Measurements from ENCODE around the gene GIGYF2.

GIGYF2 gene
- long read RNA-seq, full-length matches to known transcripts, result 6 of 374 reads
- long read RNA-seq, partial matches to known transcripts, result 208 of 374 reads
- long read RNA-seq, other reads (novel, unspliced or antisense), result 160 of 374 reads

DNA sequence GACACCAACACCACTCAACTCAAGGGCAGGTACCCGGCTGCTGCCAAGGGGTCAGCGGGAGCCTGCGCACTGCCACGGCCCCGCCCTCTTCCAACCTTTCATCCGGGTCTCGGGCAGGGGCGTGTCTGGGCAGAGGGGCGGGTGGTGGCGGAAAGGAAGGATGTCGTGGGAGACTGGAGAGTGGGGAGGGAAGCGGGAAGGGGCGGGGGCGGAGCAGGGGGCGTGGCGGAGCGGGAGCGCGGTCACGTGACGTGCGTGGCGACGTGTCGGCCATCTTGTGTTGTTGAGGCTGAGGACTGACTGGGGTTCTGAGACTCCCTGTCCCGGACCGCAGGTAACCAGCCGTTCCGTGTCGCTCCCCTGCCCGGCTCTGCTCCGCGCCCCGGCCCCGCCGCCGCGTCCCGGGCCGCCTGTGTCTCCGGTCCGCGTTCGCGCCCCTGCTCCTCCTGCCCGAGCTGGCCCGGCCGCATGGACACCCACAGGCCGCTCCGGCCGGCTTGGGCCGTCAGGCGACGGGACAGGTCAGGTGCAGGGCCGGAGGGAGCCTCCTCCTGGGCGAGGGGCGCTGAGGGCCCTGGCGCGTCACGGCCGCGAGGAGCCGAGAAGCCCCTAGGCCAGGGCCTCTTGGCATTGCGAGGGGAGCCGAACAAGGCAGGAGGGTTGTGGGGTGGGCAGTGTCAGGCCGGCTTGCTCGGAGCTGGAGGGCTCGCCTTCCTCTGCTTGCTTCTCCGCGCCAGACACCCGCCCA is at the start of gene GIGYF2:
GIGYF2 (plus strand) TSS at position 273 of the 748 bp plus-strand sequence. CDS start 37,867 bp downstream, outside the sequence.
- peak within 1 kb of the TSS; percentile 76 for H3K27ac ChIP-seq (replicated peaks)
- DNase-seq (ENCODE audit: low read depth in 1 of 2, low spot score in 1 of 2), result peak; percentile 93 to 94
- TF ChIP-seq POLR2AphosphoS5 (IDR thresholded peaks at IDR 0.05; ENCODE audit: low read depth), result peak; percentile 57
- TF ChIP-seq GABPA (IDR thresholded peaks at IDR 0.05; ENCODE audit: low read depth), result no peak
- TF ChIP-seq, protein P1, sequence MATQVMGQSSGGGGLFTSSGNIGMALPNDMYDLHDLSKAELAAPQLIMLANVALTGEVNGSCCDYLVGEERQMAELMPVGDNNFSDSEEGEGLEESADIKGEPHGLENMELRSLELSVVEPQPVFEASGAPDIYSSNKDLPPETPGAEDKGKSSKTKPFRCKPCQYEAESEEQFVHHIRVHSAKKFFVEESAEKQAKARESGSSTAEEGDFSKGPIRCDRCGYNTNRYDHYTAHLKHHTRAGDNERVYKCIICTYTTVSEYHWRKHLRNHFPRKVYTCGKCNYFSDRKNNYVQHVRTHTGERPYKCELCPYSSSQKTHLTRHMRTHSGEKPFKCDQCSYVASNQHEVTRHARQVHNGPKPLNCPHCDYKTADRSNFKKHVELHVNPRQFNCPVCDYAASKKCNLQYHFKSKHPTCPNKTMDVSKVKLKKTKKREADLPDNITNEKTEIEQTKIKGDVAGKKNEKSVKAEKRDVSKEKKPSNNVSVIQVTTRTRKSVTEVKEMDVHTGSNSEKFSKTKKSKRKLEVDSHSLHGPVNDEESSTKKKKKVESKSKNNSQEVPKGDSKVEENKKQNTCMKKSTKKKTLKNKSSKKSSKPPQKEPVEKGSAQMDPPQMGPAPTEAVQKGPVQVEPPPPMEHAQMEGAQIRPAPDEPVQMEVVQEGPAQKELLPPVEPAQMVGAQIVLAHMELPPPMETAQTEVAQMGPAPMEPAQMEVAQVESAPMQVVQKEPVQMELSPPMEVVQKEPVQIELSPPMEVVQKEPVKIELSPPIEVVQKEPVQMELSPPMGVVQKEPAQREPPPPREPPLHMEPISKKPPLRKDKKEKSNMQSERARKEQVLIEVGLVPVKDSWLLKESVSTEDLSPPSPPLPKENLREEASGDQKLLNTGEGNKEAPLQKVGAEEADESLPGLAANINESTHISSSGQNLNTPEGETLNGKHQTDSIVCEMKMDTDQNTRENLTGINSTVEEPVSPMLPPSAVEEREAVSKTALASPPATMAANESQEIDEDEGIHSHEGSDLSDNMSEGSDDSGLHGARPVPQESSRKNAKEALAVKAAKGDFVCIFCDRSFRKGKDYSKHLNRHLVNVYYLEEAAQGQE (IDR thresholded peaks at IDR 0.05; ENCODE audit: insufficient replicate concordance, low read depth), result no peak
- peak within 1 kb of the TSS; percentile 89 for H3K4me3 ChIP-seq (replicated peaks; ENCODE audit: insufficient read depth, low read length)
- H3K27me3 ChIP-seq (ENCODE audit: insufficient read depth, poor library complexity, severe bottlenecking), result no peaks in the 10 kb centered on the region

GRCh38 chr2:232649033-232649432 is 48.1 kb upstream of the GIGYF2 start:
- TF ChIP-seq, protein P1 (IDR thresholded peaks at IDR 0.05; ENCODE audit: insufficient replicate concordance, low read depth), result no peak
- TF ChIP-seq GABPA (IDR thresholded peaks at IDR 0.05; ENCODE audit: low read depth) (no peak), CTCF (IDR thresholded peaks at IDR 0.05; ENCODE audit: insufficient read depth, low read length) (no peak), SPI1 (IDR thresholded peaks at IDR 0.05; ENCODE audit: borderline replicate concordance, low read depth) (no peak)
- Histone ChIP-seq H3K27ac (replicated peaks) (no peak overlapping the region), H3K27me3 (ENCODE audit: insufficient read depth, poor library complexity, severe bottlenecking) (no peaks in the 10 kb centered on the region), H3K4me3 (replicated peaks; ENCODE audit: insufficient read depth, low read length) (no peak overlapping the region)
- no peak for DNase-seq (ENCODE audit: low read depth in 1 of 2, low spot score in 1 of 2)

GRCh38 chr2:232652505-232652851 is 44.7 kb upstream of the GIGYF2 start:
- no peak for DNase-seq (ENCODE audit: low read depth in 1 of 2, low spot score in 1 of 2)
- Histone ChIP-seq H3K27me3 (ENCODE audit: insufficient read depth, poor library complexity, severe bottlenecking) (no peaks in the 10 kb centered on the region), H3K27ac (replicated peaks) (no peak overlapping the region), H3K4me3 (replicated peaks; ENCODE audit: insufficient read depth, low read length) (no peak overlapping the region)
- TF ChIP-seq SPI1 (IDR thresholded peaks at IDR 0.05; ENCODE audit: borderline replicate concordance, low read depth) (no peak), CTCF (IDR thresholded peaks at IDR 0.05; ENCODE audit: insufficient read depth, low read length) (no peak), GABPA (IDR thresholded peaks at IDR 0.05; ENCODE audit: low read depth) (no peak), POLR2AphosphoS5 (IDR thresholded peaks at IDR 0.05; ENCODE audit: low read depth) (no peak)
- TF ChIP-seq, protein P1 (IDR thresholded peaks at IDR 0.05; ENCODE audit: insufficient replicate concordance, low read depth), result no peak
